Central memory CD4-positive, alpha-beta T cell (primary cell): ENCODE results near the gene CFAP54.

Experiments used
- DNase-seq: peaks from one replicate; pipeline ENCODE4 v3.0.0; 2022

CFAP54 gene

GRCh38 chr12:96828169-96828789 is 338.9 kb downstream of the CFAP54 start:
- no peak for DNase-seq

GRCh38 chr12:96829354-96829753 is 340.0 kb downstream of the CFAP54 start:
- no peak for DNase-seq

- DNase-seq = no peak
Observed at GRCh38 chr12:96831346-96831745, 342.0 kb downstream of the CFAP54 start.

DNA sequence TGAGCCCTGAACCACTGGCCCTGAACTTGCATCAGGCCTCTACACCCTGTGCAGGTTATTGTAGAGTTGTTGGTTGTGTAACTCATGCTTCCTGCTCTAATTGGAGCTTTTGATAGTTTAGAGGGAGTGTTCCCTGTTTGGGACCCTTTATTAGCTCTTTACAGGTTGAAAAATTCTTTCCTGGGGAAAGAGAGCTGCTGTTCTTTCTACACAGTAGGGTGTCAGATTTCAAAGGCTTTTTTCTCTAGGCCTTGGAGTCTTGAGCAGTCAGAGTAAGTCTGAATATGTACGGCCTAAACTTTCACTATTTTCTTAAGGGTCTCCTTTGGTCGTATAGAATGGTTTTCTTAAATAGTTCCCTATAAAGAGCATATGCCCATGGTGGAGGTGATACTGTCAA is 356.9 kb downstream of the CFAP54 start:
- no peak for DNase-seq

DNA sequence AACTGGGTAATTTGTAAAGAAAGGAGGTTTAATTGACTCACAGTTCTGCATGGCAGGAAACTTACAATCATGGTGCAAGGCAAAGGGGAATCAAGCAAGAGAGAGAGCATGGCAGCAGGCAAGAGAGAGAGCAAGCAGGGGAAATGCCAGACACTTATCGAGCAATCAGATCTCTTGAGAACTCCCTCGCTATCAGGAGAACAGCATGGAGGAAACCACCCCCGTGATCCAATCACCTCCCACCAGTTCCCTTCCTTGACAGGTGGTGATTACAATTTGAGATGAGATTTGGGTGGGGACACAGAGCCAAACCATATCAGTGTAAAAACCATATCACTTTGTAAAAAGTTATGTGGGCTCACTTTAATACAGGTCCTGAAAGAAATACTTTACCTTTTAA is 361.3 kb downstream of the CFAP54 start:
- no peak for DNase-seq

DNA sequence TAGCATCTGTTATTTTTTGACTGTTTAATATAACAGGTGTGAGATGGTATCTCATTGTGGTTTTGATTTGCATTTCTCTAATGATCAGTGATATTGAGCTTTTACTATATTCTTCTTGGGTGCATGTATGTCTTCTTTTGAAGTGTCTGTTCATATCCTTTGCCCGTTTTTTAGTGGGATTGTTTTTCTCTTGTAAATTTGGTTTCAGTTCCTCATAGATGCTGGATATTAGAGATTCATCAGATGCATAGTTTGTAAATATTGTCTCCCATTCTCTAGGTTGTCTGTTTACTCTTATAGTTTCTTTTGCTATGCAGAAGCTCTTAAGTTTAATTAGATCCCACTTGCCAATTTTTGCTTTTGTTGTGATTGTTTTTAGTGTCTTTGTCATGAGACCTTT is 368.8 kb downstream of the CFAP54 start:
- no peak for DNase-seq

GRCh38 chr12:96861656-96862055 is 372.3 kb downstream of the CFAP54 start:
- DNase-seq = no peak

GRCh38 chr12:96862326-96862725 is 372.9 kb downstream of the CFAP54 start:
- DNase-seq = no peak

GRCh38 chr12:96864335-96864734 is 375.0 kb downstream of the CFAP54 start:
- DNase-seq = no peak

- DNase-seq = no peak
Observed at GRCh38 chr12:96866801-96867590, 377.6 kb downstream of the CFAP54 start.

DNA sequence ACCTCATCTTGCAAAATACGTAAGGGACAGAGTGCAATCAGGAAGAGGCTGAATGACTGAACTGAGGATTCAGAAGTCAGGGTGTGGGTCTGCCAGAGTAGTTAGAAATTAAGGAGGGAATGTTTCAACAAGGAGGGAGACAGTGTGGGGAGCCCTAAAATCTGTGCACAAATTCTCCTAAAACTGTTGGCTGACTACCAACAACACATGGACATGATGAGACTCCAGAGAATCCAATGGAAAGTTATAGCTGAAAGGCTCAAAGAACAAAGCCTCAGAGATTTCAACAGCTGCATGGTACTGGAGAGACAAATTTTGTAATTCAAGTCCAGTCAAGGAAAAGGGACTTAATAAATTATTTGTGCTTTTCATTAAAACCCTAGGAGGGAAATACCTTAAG is 381.6 kb downstream of the CFAP54 start:
- DNase-seq = no peak

DNA sequence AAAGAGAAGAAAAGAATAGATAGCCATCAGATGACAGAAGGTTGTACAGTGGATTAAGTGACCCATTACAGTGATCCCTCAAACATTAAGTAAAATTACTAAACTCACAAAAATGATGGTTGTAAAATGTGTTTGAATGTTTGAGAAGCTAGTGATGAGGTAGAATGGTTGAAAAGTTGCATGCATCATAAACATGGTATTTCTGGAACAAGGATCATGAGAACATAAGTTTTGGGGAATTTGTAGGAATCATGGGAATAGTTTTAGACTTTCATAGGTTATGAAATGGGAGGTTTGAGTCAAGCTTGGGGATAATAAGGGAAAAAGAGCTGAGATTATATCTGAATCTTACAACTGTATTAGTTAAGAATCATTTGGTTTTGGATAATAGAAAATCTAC is 383.6 kb downstream of the CFAP54 start:
- DNase-seq = no peak

DNA sequence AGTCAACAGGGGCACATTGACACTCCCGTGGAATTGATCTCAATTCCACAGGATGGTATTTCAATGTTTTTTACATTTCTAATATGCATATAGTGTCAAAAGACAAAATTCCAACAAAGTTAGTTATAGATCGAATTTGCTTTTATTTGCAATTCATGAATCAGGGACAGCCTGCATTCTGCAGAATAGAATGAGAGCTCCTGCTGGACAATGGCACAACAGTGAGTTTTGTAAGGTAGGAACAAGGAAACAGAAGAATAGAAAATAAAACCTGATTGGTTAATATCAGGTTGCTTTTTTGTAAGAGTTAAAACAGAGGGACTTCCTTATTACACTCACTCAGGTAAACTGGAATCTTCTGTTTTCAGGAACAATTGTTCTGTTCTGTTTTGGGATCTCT is 384.8 kb downstream of the CFAP54 start:
- DNase-seq = no peak

DNA sequence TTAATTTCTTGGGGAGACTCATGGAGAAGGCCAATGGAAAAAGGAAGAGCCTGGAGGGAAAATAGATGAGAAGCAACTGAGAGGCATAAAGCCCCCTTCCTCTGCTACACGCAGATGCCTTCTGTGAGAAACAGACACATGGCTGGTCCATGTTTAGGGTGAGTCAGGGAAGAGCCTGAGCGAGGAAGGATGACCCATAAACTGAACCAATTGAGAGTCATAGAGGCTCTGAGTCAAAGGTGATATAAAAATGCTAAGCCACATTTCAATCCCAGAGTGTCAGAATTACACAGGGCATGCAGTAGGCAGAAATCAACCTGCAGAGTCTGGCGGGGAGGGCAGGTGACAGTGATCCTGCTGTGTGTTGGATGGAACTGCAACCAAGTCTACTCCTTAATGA is 387.6 kb downstream of the CFAP54 start:
- no peak for DNase-seq

DNA sequence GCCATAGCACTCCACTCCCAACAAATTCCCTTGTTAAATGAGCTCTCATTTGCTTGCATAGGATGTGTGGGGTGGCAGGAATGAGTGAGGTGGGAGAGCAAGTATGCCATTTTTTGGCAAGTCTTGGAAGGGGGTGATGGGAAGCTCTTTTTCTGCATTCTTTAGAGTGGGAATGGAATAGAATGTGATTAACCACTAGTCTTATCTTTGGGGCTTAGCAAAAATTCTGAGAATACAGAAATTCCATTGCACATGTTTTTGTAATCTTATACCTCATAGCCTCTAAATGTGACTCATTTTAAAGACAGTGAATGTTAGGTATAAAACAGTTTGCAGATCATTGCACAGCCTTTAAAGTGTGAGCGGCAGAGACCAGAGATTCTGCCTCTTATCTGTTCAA is 389.3 kb downstream of the CFAP54 start:
- no peak for DNase-seq

DNA sequence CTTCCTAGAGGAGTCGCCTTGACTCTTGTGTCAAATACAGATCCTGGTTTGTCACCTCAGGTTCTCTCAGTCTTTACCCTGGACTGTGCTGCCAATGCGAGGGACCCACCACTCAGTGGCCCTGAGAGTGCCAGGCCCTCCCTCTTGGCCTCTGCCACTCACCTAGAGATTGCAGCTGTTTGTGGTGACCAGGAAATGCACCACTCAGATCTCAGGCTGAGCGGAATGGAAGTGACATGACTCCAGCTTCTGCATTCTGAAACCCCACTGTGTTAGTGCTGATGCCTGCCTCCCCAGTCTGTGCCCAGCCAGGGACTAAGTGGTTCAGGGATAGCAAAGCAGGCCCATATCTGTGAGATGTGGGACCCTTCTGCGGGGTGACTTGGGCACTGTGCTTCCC is 389.9 kb downstream of the CFAP54 start:
- no peak for DNase-seq

DNA sequence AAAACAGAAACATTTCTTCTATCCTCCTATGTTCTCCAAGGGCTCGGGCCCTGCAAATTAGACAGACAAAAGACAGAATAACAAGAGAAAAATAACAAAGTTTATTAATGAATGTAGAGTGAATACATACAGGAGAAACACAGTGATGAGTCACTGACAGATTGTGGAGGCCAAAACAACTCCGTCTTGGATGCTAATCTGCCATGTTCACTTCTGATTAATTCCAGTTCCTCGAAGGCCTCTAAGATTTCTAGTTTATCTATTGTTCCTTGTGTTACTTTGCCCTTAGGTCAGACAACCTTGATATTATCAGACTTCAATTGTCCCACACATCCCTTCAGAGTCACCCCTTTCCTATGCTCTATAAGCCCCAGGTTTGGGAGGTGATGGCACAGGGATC is 390.8 kb downstream of the CFAP54 start:
- no peak for DNase-seq

DNA sequence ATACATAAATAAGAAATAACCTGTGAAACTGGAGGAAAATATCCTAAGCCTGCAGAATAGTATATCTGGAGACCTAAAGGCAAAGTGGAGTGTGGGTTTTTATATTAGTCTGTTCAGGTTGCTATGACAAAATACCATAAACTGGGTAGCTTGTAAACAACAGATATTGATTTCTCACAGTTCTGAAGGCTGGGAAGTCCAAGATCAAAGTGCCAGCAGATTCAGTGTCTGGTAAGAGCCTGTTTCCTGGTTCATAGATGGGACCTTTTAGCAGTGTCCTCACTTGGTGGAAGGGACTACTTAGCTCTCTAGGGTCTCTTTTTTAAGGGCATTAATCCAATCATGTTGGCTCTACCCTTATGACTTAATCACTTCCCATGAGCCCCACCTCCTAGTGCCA is 392.2 kb downstream of the CFAP54 start:
- no peak for DNase-seq

DNA sequence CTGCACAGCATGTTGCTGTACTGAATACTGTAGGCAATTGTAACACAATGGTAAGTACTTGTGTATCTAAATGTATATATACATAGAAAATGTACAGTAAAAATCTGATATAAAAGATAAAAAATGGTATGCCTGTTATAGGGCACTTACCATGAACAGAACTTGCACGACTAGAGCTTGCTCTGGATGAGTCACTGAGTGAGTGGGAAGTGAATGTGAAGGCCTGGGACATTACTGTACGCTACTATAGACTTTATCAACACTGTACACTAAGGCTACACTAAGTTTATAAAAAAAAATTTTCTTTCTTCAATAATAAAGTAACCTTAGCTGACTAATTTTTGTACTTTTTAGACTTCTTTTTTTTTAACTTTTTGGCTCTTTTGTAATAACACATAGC is 393.5 kb downstream of the CFAP54 start:
- no peak for DNase-seq

GRCh38 chr12:96883571-96883970 is 394.2 kb downstream of the CFAP54 start:
- DNase-seq = no peak

- DNase-seq = no peak
Observed at GRCh38 chr12:96886998-96887677, 397.8 kb downstream of the CFAP54 start.

DNA sequence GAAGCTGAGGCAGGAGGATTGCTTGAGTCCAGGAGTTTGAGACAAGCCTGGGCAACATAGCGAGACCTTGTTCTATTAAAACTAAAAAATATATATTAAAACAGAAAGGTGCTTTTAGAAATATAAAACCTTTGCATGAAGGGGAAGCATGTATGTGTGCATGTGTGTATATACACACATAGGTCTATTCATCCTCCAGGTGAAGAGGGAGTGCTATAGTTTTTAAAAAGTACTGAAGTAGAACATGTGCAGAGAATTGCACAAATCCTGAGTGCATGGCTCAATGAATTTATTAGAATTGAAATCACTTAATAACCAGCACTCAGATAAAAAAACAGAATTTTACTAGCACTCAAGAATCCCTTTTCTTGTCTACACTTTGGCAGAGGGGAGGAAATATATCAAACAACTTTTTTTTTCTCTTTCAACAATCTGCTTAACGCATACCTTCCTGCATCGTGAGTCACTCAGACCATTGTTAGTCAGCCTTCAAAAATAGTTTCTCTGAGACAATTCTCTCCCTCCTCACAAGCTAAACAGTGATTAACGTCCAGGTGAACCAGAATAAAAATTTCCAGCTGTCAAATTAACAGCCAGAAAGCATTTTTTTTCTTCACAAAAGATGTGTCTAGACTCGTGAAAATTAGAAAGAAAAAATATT is 400.0 kb downstream of the CFAP54 start:
- DNase-seq = no peak

DNA sequence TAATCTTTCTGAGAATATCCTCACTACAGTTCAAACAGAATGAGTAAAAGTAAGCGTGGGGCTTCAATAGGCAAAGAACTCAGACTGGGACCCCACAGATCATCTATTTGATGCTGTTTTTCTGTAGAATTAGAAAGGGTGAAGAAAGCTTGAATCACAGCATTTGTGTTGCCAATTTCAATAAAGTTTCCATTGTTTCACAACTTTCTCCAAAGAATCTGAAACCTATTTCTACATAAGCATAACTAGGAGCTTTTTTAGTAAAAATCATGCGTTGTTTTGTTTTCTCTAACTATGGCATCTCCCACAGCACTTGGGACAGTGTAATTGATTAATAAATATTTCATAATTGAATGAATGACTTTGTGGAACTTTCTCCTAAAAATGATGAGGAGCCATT is 401.0 kb downstream of the CFAP54 start:
- DNase-seq = no peak

DNA sequence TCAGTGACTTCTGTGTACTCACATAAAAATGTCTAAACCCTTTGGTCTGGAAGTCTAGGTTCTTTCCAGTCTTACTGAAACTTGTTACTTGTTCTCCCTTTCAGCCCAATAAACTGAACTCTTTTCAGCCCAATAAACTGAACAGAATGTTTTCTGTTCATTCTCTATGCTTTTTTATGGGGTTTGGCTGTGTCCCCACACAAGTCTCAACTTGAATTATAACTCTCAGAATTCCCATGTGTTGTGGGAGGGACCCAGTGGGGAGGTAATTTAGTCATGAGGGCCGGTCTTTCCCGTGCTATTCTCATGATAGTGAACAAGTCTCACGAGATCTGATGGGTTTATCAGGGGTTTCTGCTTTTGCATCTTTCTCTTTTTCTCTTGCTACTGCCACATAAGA is 402.7 kb downstream of the CFAP54 start:
- DNase-seq = no peak
